LNCaP clone FGC (cell line): ENCODE results near the gene GGTLC2.

Source experiments
- DNase-seq: peaks from one replicate; pipeline ENCODE4 v3.0.0-alpha.2; 2011; ENCODE audit warnings: low read depth
- H3K4me3 ChIP-seq: 2 replicates; pipeline ENCODE4 v1.5.1; 2011; ENCODE audit warnings: mild to moderate bottlenecking, low read depth, low read length, control low read depth
- CTCF ChIP-seq: IDR thresholded peaks from 2 replicates; pipeline ENCODE4 v1.5.1; 2012; ENCODE audit warnings: mild to moderate bottlenecking; ENCODE audit not compliant: control insufficient read depth, insufficient read depth; ENCODE audit errors: extremely low read depth

Gene GGTLC2

GRCh38 chr22:22666307-22667091 is 22.1 kb downstream of the GGTLC2 start:
- TF ChIP-seq CTCF = peak; percentile 78
- peak; percentile 10 for DNase-seq
- H3K4me3 ChIP-seq = no peak overlapping the region

GRCh38 chr22:22667966-22668880 is 23.8 kb downstream of the GGTLC2 start:
- no peak for DNase-seq
- no peak for TF ChIP-seq CTCF
- H3K4me3 ChIP-seq = no peak overlapping the region

GRCh38 chr22:22669093-22669492 is 24.7 kb downstream of the GGTLC2 start:
- H3K4me3 ChIP-seq = no peak overlapping the region
- no peak for TF ChIP-seq CTCF
- DNase-seq = no peak

- no peak for TF ChIP-seq CTCF
- no peak for DNase-seq
- H3K4me3 ChIP-seq = no peak overlapping the region
Measured at GRCh38 chr22:22670076-22670795, 25.8 kb downstream of the GGTLC2 start.

- no peak for TF ChIP-seq CTCF
- no peak for DNase-seq
- H3K4me3 ChIP-seq = no peak overlapping the region
Measured at GRCh38 chr22:22671506-22671905, 27.1 kb downstream of the GGTLC2 start.

- DNase-seq = no peak
- no peak for TF ChIP-seq CTCF
- H3K4me3 ChIP-seq = no peak overlapping the region
Measured at GRCh38 chr22:22673099-22673498, 28.7 kb downstream of the GGTLC2 start.
